HEK293 (cell line): ENCODE results near the gene CAPN15.

Source experiments
- CTCF ChIA-PET: fragments of 350-600 bp; formaldehyde crosslinking; extraction: SDS; loops from one replicate; lab custom pipeline; 2021; ENCODE audit warnings: antibody characterized with exemption; lab: Yijun Ruan, JAX
- POLR2A ChIA-PET: fragments of 300-600 bp; formaldehyde crosslinking; extraction: SDS; loops from one replicate; lab custom pipeline; 2020; ENCODE audit warnings: antibody characterized with exemption, inconsistent platforms; lab: Yijun Ruan, JAX
- H3K27ac ChIP-seq: fragments of 200-500 bp; sonication (Bioruptor generic); 2 replicates; pipeline ENCODE4 v1.5.1; 2014; ENCODE audit warnings: low read depth, low read length, control low read depth, inconsistent platforms; ENCODE audit errors: extremely low read depth
- H3K36me3 ChIP-seq, 2 experiments: fragments of 200-500 bp in 1 of 2; sonication (Bioruptor generic) in 1 of 2; 1 replicate in 1 of 2; 2 replicates in 1 of 2; pipeline ENCODE4 v1.5.1; 2014 to 2017; ENCODE audit warnings: inconsistent platforms in 2 of 2, low read length in 2 of 2; ENCODE audit not compliant: control insufficient read depth in 2 of 2, insufficient read depth in 1 of 2
- H3K4me1 ChIP-seq: fragments of 200-500 bp; sonication (Bioruptor generic); 2 replicates; pipeline ENCODE4 v1.5.1; 2014; ENCODE audit warnings: mild to moderate bottlenecking, low read length, inconsistent platforms; ENCODE audit not compliant: control insufficient read depth, insufficient read depth
- H3K4me3 ChIP-seq: 2 replicates; pipeline ENCODE4 v1.5.1; 2011; ENCODE audit warnings: low read depth, mild to moderate bottlenecking, control low read depth, low read length, moderate library complexity
- H3K9me3 ChIP-seq: fragments of 200-500 bp; sonication (Bioruptor generic); 2 replicates; pipeline ENCODE4 v1.5.1; 2014; ENCODE audit warnings: low read depth, low read length, inconsistent platforms; ENCODE audit not compliant: control insufficient read depth, insufficient read depth
- BCL11A ChIP-seq: fragments of 450-650 bp; formaldehyde crosslinking; IDR thresholded peaks from 2 replicates; pipeline ENCODE4 v1.5.1; 2016; ENCODE audit warnings: low read depth, missing biosample characterization, missing genetic modification characterization
- HIC1 ChIP-seq: fragments of 450-650 bp; formaldehyde crosslinking; IDR thresholded peaks from 2 replicates; pipeline ENCODE4 v1.5.1; 2016; ENCODE audit warnings: missing biosample characterization, missing genetic modification characterization
- KLF17 ChIP-seq: fragments of 450-650 bp; formaldehyde crosslinking; IDR thresholded peaks from 2 replicates; pipeline ENCODE4 v1.5.1; 2016; ENCODE audit warnings: missing biosample characterization, missing genetic modification characterization
- KLF7 ChIP-seq: fragments of 450-650 bp; formaldehyde crosslinking; IDR thresholded peaks from 2 replicates; pipeline ENCODE4 v1.5.1; 2016; ENCODE audit warnings: missing biosample characterization, missing genetic modification characterization, borderline replicate concordance
- PRDM6 ChIP-seq: fragments of 450-650 bp; formaldehyde crosslinking; IDR thresholded peaks from 2 replicates; pipeline ENCODE4 v1.5.1; 2017; ENCODE audit warnings: missing biosample characterization, missing genetic modification characterization
- SALL2 ChIP-seq: fragments of 450-650 bp; formaldehyde crosslinking; IDR thresholded peaks from 2 replicates; pipeline ENCODE4 v1.5.0; 2017; ENCODE audit warnings: missing biosample characterization, mild to moderate bottlenecking, missing genetic modification characterization, borderline replicate concordance
- SCRT1 ChIP-seq: fragments of 450-650 bp; formaldehyde crosslinking; IDR thresholded peaks from 2 replicates; pipeline ENCODE4 v1.5.1; 2016; ENCODE audit warnings: missing biosample characterization, missing genetic modification characterization, borderline replicate concordance
- SP3 ChIP-seq: fragments of 450-650 bp; formaldehyde crosslinking; IDR thresholded peaks from 2 replicates; pipeline ENCODE4 v1.5.1; 2016; ENCODE audit warnings: missing biosample characterization, missing genetic modification characterization
- YY1 ChIP-seq: fragments of 450-650 bp; formaldehyde crosslinking; IDR thresholded peaks from 2 replicates; pipeline ENCODE4 v1.5.1; 2018; ENCODE audit warnings: missing biosample characterization, missing genetic modification characterization
- ZBTB20 ChIP-seq: fragments of 450-650 bp; formaldehyde crosslinking; IDR thresholded peaks from 2 replicates; pipeline ENCODE4 v1.5.1; 2016; ENCODE audit warnings: missing biosample characterization, missing genetic modification characterization
- ZBTB48 ChIP-seq: fragments of 450-650 bp; formaldehyde crosslinking; IDR thresholded peaks from 2 replicates; pipeline ENCODE4 v1.5.1; 2016; ENCODE audit warnings: missing biosample characterization, missing genetic modification characterization
- ZFHX2 ChIP-seq: fragments of 450-650 bp; formaldehyde crosslinking; conservative IDR thresholded peaks from 2 replicates; pipeline ENCODE4 v1.5.1; 2016; ENCODE audit warnings: missing biosample characterization, missing genetic modification characterization
- ZNF121 ChIP-seq: fragments of 450-650 bp; formaldehyde crosslinking; IDR thresholded peaks from 2 replicates; pipeline ENCODE4 v1.5.1; 2016; ENCODE audit warnings: missing biosample characterization, missing genetic modification characterization
- ZNF133 ChIP-seq: fragments of 450-650 bp; formaldehyde crosslinking; IDR thresholded peaks from 2 replicates; pipeline ENCODE4 v1.5.1; 2016; ENCODE audit warnings: missing biosample characterization, missing genetic modification characterization
- ZNF223 ChIP-seq: fragments of 450-650 bp; formaldehyde crosslinking; IDR thresholded peaks from 2 replicates; pipeline ENCODE4 v1.5.1; 2016; ENCODE audit warnings: missing biosample characterization, missing genetic modification characterization
- ZNF292 ChIP-seq: fragments of 450-650 bp; formaldehyde crosslinking; IDR thresholded peaks from 2 replicates; pipeline ENCODE4 v1.5.1; 2016; ENCODE audit warnings: low read depth, missing biosample characterization, missing genetic modification characterization, borderline replicate concordance
- ZNF404 ChIP-seq: fragments of 450-650 bp; formaldehyde crosslinking; IDR thresholded peaks from 2 replicates; pipeline ENCODE4 v1.5.1; 2017; ENCODE audit warnings: missing biosample characterization, missing genetic modification characterization
- ZNF473 ChIP-seq: fragments of 450-650 bp; formaldehyde crosslinking; IDR thresholded peaks from 2 replicates; pipeline ENCODE4 v1.5.1; 2017; ENCODE audit warnings: missing biosample characterization, missing genetic modification characterization
- ZNF501 ChIP-seq: fragments of 450-650 bp; formaldehyde crosslinking; IDR thresholded peaks from 2 replicates; pipeline ENCODE4 v1.5.1; 2016; ENCODE audit warnings: missing biosample characterization, missing genetic modification characterization
- ZNF521 ChIP-seq: fragments of 450-650 bp; formaldehyde crosslinking; IDR thresholded peaks from 2 replicates; pipeline ENCODE4 v1.5.1; 2017; ENCODE audit warnings: missing biosample characterization, mild to moderate bottlenecking, missing genetic modification characterization
- ZNF600 ChIP-seq: fragments of 450-650 bp; formaldehyde crosslinking; IDR thresholded peaks from 2 replicates; pipeline ENCODE4 v1.5.1; 2016; ENCODE audit warnings: missing biosample characterization, missing genetic modification characterization
- ZNF658 ChIP-seq: fragments of 450-650 bp; formaldehyde crosslinking; IDR thresholded peaks from 2 replicates; pipeline ENCODE4; 2016; ENCODE audit warnings: missing biosample characterization, missing genetic modification characterization
- ZNF670 ChIP-seq: fragments of 450-650 bp; formaldehyde crosslinking; IDR thresholded peaks from 2 replicates; pipeline ENCODE4 v1.5.1; 2016; ENCODE audit warnings: missing biosample characterization, missing genetic modification characterization, low read depth
- ZNF701 ChIP-seq: fragments of 450-650 bp; formaldehyde crosslinking; IDR thresholded peaks from 2 replicates; pipeline ENCODE4 v1.5.1; 2016; ENCODE audit warnings: missing biosample characterization, missing genetic modification characterization
- ZNF792 ChIP-seq: fragments of 450-650 bp; formaldehyde crosslinking; IDR thresholded peaks from 2 replicates; pipeline ENCODE4 v1.5.1; 2016; ENCODE audit warnings: missing biosample characterization, missing genetic modification characterization
- ZSCAN16 ChIP-seq: fragments of 450-650 bp; formaldehyde crosslinking; IDR thresholded peaks from 2 replicates; pipeline ENCODE4 v1.5.1; 2016; ENCODE audit warnings: missing biosample characterization, missing genetic modification characterization
- TF ChIP-seq, protein P1 (sequence below): fragments of 450-650 bp; formaldehyde crosslinking; IDR thresholded peaks from 2 replicates; pipeline ENCODE4 v1.5.1; 2017; ENCODE audit warnings: missing biosample characterization, missing genetic modification characterization
- TF ChIP-seq, protein P2 (sequence below): fragments of 450-650 bp; formaldehyde crosslinking; IDR thresholded peaks from 2 replicates; pipeline ENCODE4 v1.5.1; 2016; ENCODE audit warnings: missing biosample characterization, missing genetic modification characterization

Gene CAPN15

GRCh38 chr16:583470-583814, 55.9 kb downstream of the CAPN15 start (continued):
- TF ChIP-seq ZFHX2 (tag by site-specific recombination) (peak; percentile 85), KLF7 (no peak), BCL11A (no peak), ZSCAN16 (tag by site-specific recombination) (no peak), ZNF404 (no peak), HIC1 (tag by site-specific recombination) (no peak), ZBTB48 (tag by site-specific recombination) (0 out of 2 replicates have a peak, but pooled peaks have one; percentile 25), SALL2 (tag by site-specific recombination) (no peak), YY1 (tag by site-specific recombination) (no peak), SCRT1 (no peak), SP3 (no peak), ZNF223 (tag by site-specific recombination) (no peak), ZNF292 (tag by site-specific recombination) (no peak), ZNF473 (tag by site-specific recombination) (no peak)
- TF ChIP-seq, protein P1, sequence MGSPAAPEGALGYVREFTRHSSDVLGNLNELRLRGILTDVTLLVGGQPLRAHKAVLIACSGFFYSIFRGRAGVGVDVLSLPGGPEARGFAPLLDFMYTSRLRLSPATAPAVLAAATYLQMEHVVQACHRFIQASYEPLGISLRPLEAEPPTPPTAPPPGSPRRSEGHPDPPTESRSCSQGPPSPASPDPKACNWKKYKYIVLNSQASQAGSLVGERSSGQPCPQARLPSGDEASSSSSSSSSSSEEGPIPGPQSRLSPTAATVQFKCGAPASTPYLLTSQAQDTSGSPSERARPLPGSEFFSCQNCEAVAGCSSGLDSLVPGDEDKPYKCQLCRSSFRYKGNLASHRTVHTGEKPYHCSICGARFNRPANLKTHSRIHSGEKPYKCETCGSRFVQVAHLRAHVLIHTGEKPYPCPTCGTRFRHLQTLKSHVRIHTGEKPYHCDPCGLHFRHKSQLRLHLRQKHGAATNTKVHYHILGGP (tag by site-specific recombination): no peak
- TF ChIP-seq, protein P2, sequence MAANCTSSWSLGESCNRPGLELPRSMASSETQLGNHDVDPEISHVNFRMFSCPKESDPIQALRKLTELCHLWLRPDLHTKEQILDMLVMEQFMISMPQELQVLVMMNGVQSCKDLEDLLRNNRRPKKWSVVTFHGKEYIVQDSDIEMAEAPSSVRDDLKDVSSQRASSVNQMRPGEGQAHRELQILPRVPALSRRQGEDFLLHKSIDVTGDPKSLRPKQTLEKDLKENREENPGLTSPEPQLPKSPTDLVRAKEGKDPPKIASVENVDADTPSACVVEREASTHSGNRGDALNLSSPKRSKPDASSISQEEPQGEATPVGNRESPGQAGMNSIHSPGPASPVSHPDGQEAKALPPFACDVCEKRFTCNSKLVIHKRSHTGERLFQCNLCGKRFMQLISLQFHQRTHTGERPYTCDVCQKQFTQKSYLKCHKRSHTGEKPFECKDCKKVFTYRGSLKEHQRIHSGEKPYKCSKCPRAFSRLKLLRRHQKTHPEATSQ (tag by site-specific recombination): no peak

DNA sequence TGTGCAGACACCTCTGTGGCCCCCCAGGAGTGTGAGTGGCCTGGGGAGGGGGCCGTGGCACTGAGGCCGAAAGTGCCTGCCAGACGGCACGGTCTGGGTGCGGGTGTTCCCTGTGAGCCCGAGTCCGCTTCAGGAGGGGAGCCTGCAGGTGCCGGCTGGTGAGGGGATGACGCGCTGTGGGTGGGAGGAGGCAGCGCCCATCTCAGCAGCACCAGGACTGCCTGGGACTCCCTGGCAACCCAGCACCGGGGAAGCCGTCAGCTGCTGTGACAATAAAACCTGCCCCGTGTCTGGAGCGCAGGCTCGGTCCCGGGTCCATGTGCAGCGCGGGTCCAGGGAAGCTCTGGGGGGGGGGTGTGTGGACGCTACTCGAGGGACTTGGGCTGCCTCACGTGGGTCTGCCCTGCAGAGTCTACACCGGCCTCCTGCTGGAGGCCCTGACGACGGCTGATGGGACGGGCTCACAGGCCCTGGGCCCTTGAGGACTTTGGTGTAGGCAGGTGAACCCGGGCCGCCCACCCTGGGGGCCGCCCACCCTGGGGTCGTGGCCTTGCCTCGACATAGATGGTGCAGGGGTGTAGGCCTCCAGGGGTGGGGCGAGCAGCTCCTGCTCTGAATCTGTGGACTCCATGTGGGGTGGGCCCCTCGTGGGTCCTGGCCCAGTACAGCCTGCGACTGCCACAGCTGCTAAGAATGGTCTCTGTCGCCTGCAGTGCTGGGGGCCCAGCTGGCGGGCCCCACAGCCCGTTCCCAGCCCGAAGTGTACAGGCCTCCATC, 56.5 kb downstream of the CAPN15 start:
- Histone ChIP-seq H3K4me3 (no peak overlapping the region), H3K9me3 (no peaks in the 10 kb centered on the region), H3K4me1 (peaks cover 5% of the 10 kb centered on the region; the same call in 1 of the 2 replicates), H3K27ac (no peak overlapping the region), H3K36me3 (peaks cover 0 to 22% of the 10 kb centered on the region in 2 experiments; a peak in 1 of 3 replicates)
- CTCF ChIA-PET: interaction anchor here (0.6 to 0.7 kb wide), 3 partner anchors 17 to 138 kb away, joined by 3 read pairs; no protein-coding TSS in a partner anchor
- POLR2A ChIA-PET: interaction anchor here (0.6 to 1.2 kb wide), 3 partner anchors 12 to 38 kb away, joined by 3 read pairs; no protein-coding TSS in a partner anchor
- TF ChIP-seq ZNF600 (tag by site-specific recombination) (peak; percentile 98), ZNF701 (tag by site-specific recombination) (no peak), ZNF133 (tag by site-specific recombination) (no peak), ZNF501 (tag by site-specific recombination) (no peak), ZNF521 (tag by site-specific recombination) (no peak), PRDM6 (tag by site-specific recombination) (no peak), ZBTB20 (peak; percentile 77), HIC1 (tag by site-specific recombination) (peak; percentile 86), KLF17 (tag by site-specific recombination) (0 out of 2 replicates have a peak, but pooled peaks have one; percentile 36), ZNF121 (tag by site-specific recombination) (0 out of 2 replicates have a peak, but pooled peaks have one; percentile 24), ZNF670 (tag by site-specific recombination) (no peak), ZNF792 (no peak), ZNF658 (tag by site-specific recombination) (no peak)
